Measurements from ENCODE around the gene GYS1.
A peak's percentile ranks its signal among the peaks of the same experiment; 100 is the strongest.

The GYS1 gene

GRCh38 chr19:49017666-49018351, 24.7 kb upstream of the GYS1 start:
- peak; percentile 65 for TF ChIP-seq CTCF (IDR thresholded peaks at IDR 0.05; ENCODE audit: low read depth, low read length)
- H3K4me3 ChIP-seq (replicated peaks in 1 of 2; ENCODE audit: low read depth in 2 of 2, low read length in 2 of 2), result peak overlapping the region; percentile 33 to 45
- peak; percentile 41 to 64 for DNase-seq (ENCODE audit: low read depth in 2 of 2)

GRCh38 chr19:49017041-49017665, 24.0 kb upstream of the GYS1 start, which contains the start of gene LHB:
Gene LHB, minus strand, starts transcription at chr19:49017091. Its CDS starts 10 bp downstream, at chr19:49017081.
- no peak for TF ChIP-seq CTCF (IDR thresholded peaks at IDR 0.05; ENCODE audit: low read depth, low read length)
- no peak for DNase-seq (ENCODE audit: low read depth in 2 of 2)
- H3K4me3 ChIP-seq (replicated peaks in 1 of 2; ENCODE audit: low read depth in 2 of 2, low read length in 2 of 2), result peak within 1 kb of the TSS; percentile 33 to 45

DNA sequence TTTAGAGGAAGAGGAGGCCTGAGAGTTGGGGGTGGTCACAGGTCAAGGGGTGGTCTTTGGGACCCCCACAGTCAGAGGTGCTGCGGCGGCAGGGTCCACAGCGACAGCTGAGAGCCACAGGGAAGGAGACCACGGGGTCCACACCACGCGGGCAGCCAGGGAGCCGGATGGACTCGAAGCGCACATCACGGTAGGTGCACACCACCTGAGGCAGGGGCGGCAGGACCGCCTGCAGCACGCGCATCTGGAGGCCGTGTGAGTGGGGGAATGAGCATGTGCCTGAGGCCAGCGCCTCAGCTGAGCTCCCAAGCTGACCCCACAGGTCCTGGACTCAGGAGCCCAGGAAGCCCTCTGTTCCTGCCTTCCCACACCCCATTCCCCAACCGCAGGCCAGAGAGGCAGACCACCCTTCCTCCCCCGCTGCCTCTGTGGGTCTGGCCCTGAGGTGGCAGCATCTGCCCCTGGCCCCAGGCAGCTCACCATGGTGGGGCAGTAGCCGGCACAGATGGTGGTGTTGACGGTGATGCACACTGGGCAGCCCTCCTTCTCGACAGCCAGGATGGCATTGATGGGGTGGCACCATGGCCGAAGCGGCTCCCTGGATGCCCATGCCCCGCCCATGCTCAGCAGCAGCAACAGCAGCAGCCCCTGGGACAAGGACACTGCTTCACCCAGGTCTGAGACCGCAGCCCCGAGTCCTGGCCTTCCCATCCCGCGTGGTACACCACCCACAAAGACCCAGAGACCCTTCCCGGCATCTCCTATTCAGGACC, 23.1 kb upstream of the GYS1 start:
- TF ChIP-seq CTCF (IDR thresholded peaks at IDR 0.05; ENCODE audit: low read depth, low read length), result no peak
- no peak for DNase-seq (ENCODE audit: low read depth in 2 of 2)
- H3K4me3 ChIP-seq (replicated peaks in 1 of 2; ENCODE audit: low read depth in 2 of 2, low read length in 2 of 2), result no peak overlapping the region

- no peak overlapping the region for H3K4me3 ChIP-seq (replicated peaks in 1 of 2; ENCODE audit: low read depth in 2 of 2, low read length in 2 of 2)
- no peak for DNase-seq (ENCODE audit: low read depth in 2 of 2)
- TF ChIP-seq CTCF (IDR thresholded peaks at IDR 0.05; ENCODE audit: low read depth, low read length), result no peak
Measured at GRCh38 chr19:49014870-49015255, 21.8 kb upstream of the GYS1 start.

DNA sequence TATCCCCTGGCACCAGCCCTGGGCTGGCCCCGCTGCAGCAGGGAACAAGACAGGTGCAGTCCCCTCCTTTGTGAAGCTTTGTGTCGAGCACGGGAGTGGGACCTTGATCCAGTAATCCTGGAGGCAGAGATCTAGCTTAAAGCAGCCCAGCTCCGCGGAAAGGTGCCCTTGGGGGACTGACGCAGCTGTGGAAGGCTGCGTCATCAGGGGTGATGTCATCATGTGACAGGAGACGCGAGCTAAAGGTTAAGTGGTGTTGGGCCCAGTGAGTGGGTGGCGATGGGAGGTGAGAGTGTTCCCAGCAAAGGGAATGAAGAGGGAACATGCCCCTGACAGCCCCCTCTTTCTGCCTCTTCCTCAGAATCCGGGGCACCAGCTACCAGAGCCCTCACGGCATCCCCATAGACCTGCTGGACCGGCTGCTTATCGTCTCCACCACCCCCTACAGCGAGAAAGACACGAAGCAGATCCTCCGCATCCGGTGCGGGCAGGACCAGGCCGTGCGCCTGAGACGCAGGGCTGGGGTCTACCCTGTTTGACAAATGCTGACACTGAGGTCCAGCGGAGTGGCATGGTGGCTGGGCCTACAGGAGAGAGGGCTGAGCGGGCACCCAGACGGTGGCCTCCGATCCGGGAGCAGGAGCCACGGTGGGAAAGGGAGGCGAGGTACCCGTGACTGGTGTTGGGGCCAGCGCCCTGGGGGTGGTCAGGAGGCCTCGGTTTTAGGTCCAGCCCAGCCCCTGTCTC, 21.2 kb upstream of the GYS1 start:
- TF ChIP-seq CTCF (IDR thresholded peaks at IDR 0.05; ENCODE audit: low read depth, low read length), result no peak
- DNase-seq (ENCODE audit: low read depth in 2 of 2), result peak in 1 of 2 donors; percentile 42
- H3K4me3 ChIP-seq (replicated peaks in 1 of 2; ENCODE audit: low read depth in 2 of 2, low read length in 2 of 2), result no peak overlapping the region

DNA sequence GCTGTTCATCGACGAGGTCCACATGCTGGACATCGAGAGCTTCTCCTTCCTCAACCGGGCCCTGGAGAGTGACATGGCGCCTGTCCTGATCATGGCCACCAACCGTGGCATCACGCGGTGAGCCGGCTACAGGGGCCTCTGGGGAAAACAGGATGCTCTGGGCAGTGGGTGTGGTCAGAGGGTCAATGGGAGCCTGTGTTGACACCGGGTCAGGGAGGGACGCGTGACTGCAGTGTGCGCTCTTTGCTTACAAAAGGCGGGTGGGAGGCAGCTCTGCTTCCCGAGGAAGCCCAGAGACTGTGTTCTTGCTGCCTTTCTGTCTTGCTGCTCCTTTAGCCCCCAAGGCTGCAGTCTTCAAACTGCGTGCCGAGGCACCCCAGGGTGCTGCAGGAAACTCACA, 18.1 kb upstream of the GYS1 start:
- no peak for DNase-seq (ENCODE audit: low read depth in 2 of 2)
- no peak for TF ChIP-seq CTCF (IDR thresholded peaks at IDR 0.05; ENCODE audit: low read depth, low read length)
- H3K4me3 ChIP-seq (replicated peaks in 1 of 2; ENCODE audit: low read depth in 2 of 2, low read length in 2 of 2), result no peak overlapping the region

Measured in cardiac fibroblast (primary cell).